A673 (cell line): ENCODE results near the gene ABR.

Source experiments
- EZH2 ChIP-seq: fragments of 200-600 bp; sonication (generic); IDR thresholded peaks from 2 replicates; pipeline ENCODE4 v1.6.1; 2017; ENCODE audit warnings: borderline replicate concordance, low read depth, mild to moderate bottlenecking, mixed read lengths, antibody characterized with exemption, low read length; ENCODE audit not compliant: poor library complexity, severe bottlenecking
- TF ChIP-seq, protein P1 (sequence below): fragments of 300-800, 200-600 bp; sonication (generic); conservative IDR thresholded peaks from 2 replicates; pipeline ENCODE4 v1.5.1; 2017; ENCODE audit warnings: low read depth, mild to moderate bottlenecking, antibody characterized with exemption, low read length, moderate library complexity, mixed read lengths

DNA sequence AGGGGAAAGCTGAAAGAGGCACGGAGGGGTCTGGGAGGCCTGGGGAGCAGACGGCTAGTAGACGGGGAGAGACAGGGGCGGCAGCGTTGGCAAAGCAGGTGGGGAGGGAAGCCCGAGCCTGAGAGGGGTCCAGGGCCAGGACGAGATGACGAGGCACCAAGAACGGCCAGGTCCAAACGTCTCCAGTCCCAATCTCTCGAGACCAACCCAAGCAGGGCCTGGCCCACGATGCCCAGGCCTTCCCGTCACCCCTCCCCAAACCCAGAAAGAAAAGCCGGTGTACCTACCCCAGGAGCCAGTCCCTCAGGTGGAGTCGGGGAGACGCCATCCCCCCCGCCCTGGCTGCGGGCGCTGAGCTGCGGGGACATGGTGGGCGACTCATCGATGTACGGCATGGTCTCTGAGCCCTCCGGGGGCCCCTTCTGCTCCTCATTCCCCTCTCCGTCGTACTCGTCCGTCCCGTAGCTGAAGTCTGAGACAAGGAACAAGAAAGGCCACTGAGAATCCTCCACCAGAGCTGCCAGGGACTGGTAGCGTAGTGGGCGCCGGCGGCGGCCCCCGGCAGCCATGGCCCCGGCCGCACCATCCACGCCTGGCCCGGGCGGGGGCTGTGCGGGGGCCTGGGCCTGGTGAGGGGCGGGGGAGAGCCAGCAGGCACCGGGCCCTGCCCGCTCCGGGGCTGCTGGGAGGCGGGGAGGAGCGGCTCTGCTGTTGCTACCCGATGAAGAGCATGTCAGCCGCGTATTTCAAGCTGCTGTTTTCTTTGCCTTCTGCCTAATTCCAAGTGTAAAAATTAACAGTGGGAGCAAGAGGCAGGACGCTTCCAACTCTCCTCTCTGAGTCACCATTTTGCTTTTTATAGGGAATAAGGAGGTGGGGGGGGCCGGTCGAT lies 54.6 kb downstream of the ABR start:
- no peak for TF ChIP-seq EZH2
- TF ChIP-seq, protein P1, sequence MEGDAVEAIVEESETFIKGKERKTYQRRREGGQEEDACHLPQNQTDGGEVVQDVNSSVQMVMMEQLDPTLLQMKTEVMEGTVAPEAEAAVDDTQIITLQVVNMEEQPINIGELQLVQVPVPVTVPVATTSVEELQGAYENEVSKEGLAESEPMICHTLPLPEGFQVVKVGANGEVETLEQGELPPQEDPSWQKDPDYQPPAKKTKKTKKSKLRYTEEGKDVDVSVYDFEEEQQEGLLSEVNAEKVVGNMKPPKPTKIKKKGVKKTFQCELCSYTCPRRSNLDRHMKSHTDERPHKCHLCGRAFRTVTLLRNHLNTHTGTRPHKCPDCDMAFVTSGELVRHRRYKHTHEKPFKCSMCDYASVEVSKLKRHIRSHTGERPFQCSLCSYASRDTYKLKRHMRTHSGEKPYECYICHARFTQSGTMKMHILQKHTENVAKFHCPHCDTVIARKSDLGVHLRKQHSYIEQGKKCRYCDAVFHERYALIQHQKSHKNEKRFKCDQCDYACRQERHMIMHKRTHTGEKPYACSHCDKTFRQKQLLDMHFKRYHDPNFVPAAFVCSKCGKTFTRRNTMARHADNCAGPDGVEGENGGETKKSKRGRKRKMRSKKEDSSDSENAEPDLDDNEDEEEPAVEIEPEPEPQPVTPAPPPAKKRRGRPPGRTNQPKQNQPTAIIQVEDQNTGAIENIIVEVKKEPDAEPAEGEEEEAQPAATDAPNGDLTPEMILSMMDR, result no peak
